Measurements from ENCODE around the gene LATS1. TPM values are rescaled to one million over a fixed set of nuclear protein-coding genes. Genes with fewer than 3 reads are reported as not detected.
"Not testable (repeated sequence)": the region's sequence is repeated elsewhere in the genome, so short reads cannot be mapped to it uniquely, and the experiment has no call there.

LATS1 gene
- total RNA-seq = 10 to 100 TPM; 35.4 to 43.6 TPM
- total RNA-seq = 51.8 to 57.4 reads per million in 2 donors

- DNase-seq (peak; percentile 84 to 90 (median 85)), ATAC-seq (peak; percentile 93)
- Mint-ChIP-seq H3K36me3 (ENCODE audit: low read depth) (peaks cover 2% of the 10 kb centered on the region), H3K4me3 (peak within 1 kb of the TSS; percentile 97), H3K27ac (peak within 1 kb of the TSS; percentile 96), H3K4me1 (peaks cover 23% of the 10 kb centered on the region), H3K27me3 (no peaks in the 10 kb centered on the region)
- no peaks in the 10 kb centered on the region for H3K9me3 ChIP-seq (ENCODE audit: control insufficient read depth, low read length, poor library complexity, severe bottlenecking)
Measured at GRCh38 chr6:149717588-149718458, at the start of gene LATS1. Gene LATS1 (minus strand): TSS chr6:149718101. CDS start chr6:149702126, 15,975 bp downstream.

GRCh38 chr6:149766156-149766769, 48.4 kb upstream of the LATS1 start:
- H3K27me3 Mint-ChIP-seq = no peaks in the 10 kb centered on the region
- H3K27ac Mint-ChIP-seq = no peak overlapping the region
- H3K4me1 Mint-ChIP-seq = peaks cover 14% of the 10 kb centered on the region
- no peaks in the 10 kb centered on the region for H3K9me3 ChIP-seq (ENCODE audit: control insufficient read depth, low read length, poor library complexity, severe bottlenecking)
- ATAC-seq (no peak), DNase-seq (no peak)
- no peak overlapping the region for H3K4me3 Mint-ChIP-seq
- peaks cover 10% of the 10 kb centered on the region for H3K36me3 Mint-ChIP-seq (ENCODE audit: low read depth)

- Mint-ChIP-seq H3K27me3 (no peaks in the 10 kb centered on the region), H3K4me3 (no peak overlapping the region), H3K27ac (no peak overlapping the region), H3K36me3 (ENCODE audit: low read depth) (peaks cover 9% of the 10 kb centered on the region), H3K4me1 (peaks cover 16% of the 10 kb centered on the region)
- DNase-seq = no peak
- no peaks in the 10 kb centered on the region for H3K9me3 ChIP-seq (ENCODE audit: control insufficient read depth, low read length, poor library complexity, severe bottlenecking)
- no peak for ATAC-seq
Measured at GRCh38 chr6:149763866-149764265, 46.0 kb upstream of the LATS1 start.

- DNase-seq = no peak
- H3K9me3 ChIP-seq (ENCODE audit: control insufficient read depth, low read length, poor library complexity, severe bottlenecking) = no peaks in the 10 kb centered on the region
- Mint-ChIP-seq H3K27ac (peak overlapping the region; percentile 32), H3K27me3 (no peaks in the 10 kb centered on the region), H3K36me3 (ENCODE audit: low read depth) (peaks cover 7% of the 10 kb centered on the region), H3K4me3 (no peak overlapping the region), H3K4me1 (peaks cover 20% of the 10 kb centered on the region)
- ATAC-seq = peak; percentile 52
Measured at GRCh38 chr6:149761438-149761837, 43.5 kb upstream of the LATS1 start.

- no peak overlapping the region for H3K27ac Mint-ChIP-seq
- no peaks in the 10 kb centered on the region for H3K9me3 ChIP-seq (ENCODE audit: control insufficient read depth, low read length, poor library complexity, severe bottlenecking)
- peaks cover 4% of the 10 kb centered on the region for H3K36me3 Mint-ChIP-seq (ENCODE audit: low read depth)
- H3K27me3 Mint-ChIP-seq = no peaks in the 10 kb centered on the region
- no peak for DNase-seq
- peaks cover 21% of the 10 kb centered on the region for H3K4me1 Mint-ChIP-seq
- no peak for ATAC-seq
- H3K4me3 Mint-ChIP-seq = no peak overlapping the region
Measured at GRCh38 chr6:149756261-149756636, 38.3 kb upstream of the LATS1 start.

GRCh38 chr6:149755300-149756260, 37.7 kb upstream of the LATS1 start:
- no peak overlapping the region for H3K4me3 Mint-ChIP-seq
- H3K27ac Mint-ChIP-seq = no peak overlapping the region
- H3K36me3 Mint-ChIP-seq (ENCODE audit: low read depth) = peaks cover 4% of the 10 kb centered on the region
- no peak for ATAC-seq
- H3K9me3 ChIP-seq (ENCODE audit: control insufficient read depth, low read length, poor library complexity, severe bottlenecking) = no peaks in the 10 kb centered on the region
- no peaks in the 10 kb centered on the region for H3K27me3 Mint-ChIP-seq
- peaks cover 18% of the 10 kb centered on the region for H3K4me1 Mint-ChIP-seq
- DNase-seq = no peak

GRCh38 chr6:149754548-149754947, 36.6 kb upstream of the LATS1 start:
- Mint-ChIP-seq H3K36me3 (ENCODE audit: low read depth) (no peaks in the 10 kb centered on the region), H3K27me3 (no peaks in the 10 kb centered on the region), H3K4me3 (no peak overlapping the region), H3K4me1 (peaks cover 16% of the 10 kb centered on the region), H3K27ac (no peak overlapping the region)
- H3K9me3 ChIP-seq (ENCODE audit: control insufficient read depth, low read length, poor library complexity, severe bottlenecking) = no peaks in the 10 kb centered on the region
- ATAC-seq (no peak), DNase-seq (no peak)

GRCh38 chr6:149753374-149753637, 35.4 kb upstream of the LATS1 start:
- H3K27me3 Mint-ChIP-seq; H3K36me3 Mint-ChIP-seq (ENCODE audit: low read depth); H3K9me3 ChIP-seq (ENCODE audit: control insufficient read depth, low read length, poor library complexity, severe bottlenecking); H3K4me3 Mint-ChIP-seq; ATAC-seq; DNase-seq: not testable (repeated sequence)
- peaks cover 16% of the 10 kb centered on the region for H3K4me1 Mint-ChIP-seq
- H3K27ac Mint-ChIP-seq = peak overlapping the region; percentile 41

GRCh38 chr6:149752600-149753373, 34.9 kb upstream of the LATS1 start:
- Mint-ChIP-seq H3K27me3 (no peaks in the 10 kb centered on the region), H3K4me3 (no peak overlapping the region), H3K27ac (peak overlapping the region; percentile 41), H3K36me3 (ENCODE audit: low read depth) (no peaks in the 10 kb centered on the region), H3K4me1 (peaks cover 16% of the 10 kb centered on the region)
- no peaks in the 10 kb centered on the region for H3K9me3 ChIP-seq (ENCODE audit: control insufficient read depth, low read length, poor library complexity, severe bottlenecking)
- DNase-seq (no peak), ATAC-seq (no peak)

GRCh38 chr6:149751920-149752319, 34.0 kb upstream of the LATS1 start:
- not testable (repeated sequence) for H3K9me3 ChIP-seq (ENCODE audit: control insufficient read depth, low read length, poor library complexity, severe bottlenecking); DNase-seq; H3K27ac Mint-ChIP-seq; H3K36me3 Mint-ChIP-seq (ENCODE audit: low read depth); ATAC-seq; H3K27me3 Mint-ChIP-seq
- H3K4me1 Mint-ChIP-seq = peaks cover 16% of the 10 kb centered on the region
- peak overlapping the region; percentile 19 for H3K4me3 Mint-ChIP-seq

GRCh38 chr6:149751239-149751638, 33.3 kb upstream of the LATS1 start:
- ATAC-seq (no peak), DNase-seq (no peak)
- Mint-ChIP-seq H3K27ac (peak overlapping the region; percentile 56), H3K4me3 (peak overlapping the region; percentile 47), H3K36me3 (ENCODE audit: low read depth) (no peaks in the 10 kb centered on the region), H3K4me1 (peaks cover 22% of the 10 kb centered on the region), H3K27me3 (no peaks in the 10 kb centered on the region)
- H3K9me3 ChIP-seq (ENCODE audit: control insufficient read depth, low read length, poor library complexity, severe bottlenecking) = no peaks in the 10 kb centered on the region

- ATAC-seq = peak; percentile 17
- peaks cover 24% of the 10 kb centered on the region for H3K4me1 Mint-ChIP-seq
- H3K9me3 ChIP-seq (ENCODE audit: control insufficient read depth, low read length, poor library complexity, severe bottlenecking) = no peaks in the 10 kb centered on the region
- peak overlapping the region; percentile 90 for H3K4me3 Mint-ChIP-seq
- peak in 2 of 3 donors; percentile 37 to 44 for DNase-seq
- H3K27me3 Mint-ChIP-seq = no peaks in the 10 kb centered on the region
- peak overlapping the region; percentile 56 for H3K27ac Mint-ChIP-seq
- H3K36me3 Mint-ChIP-seq (ENCODE audit: low read depth) = no peaks in the 10 kb centered on the region
Measured at GRCh38 chr6:149750136-149750609, 32.3 kb upstream of the LATS1 start.
